GM19395 (cell line): Measurements from ENCODE around the gene SF3B2.
A peak's percentile ranks its signal among the peaks of the same experiment; 100 is the strongest.
"Not testable (repeated sequence)": the region's sequence is repeated elsewhere in the genome, so short reads cannot be mapped to it uniquely, and the experiment has no call there.

Experiments used
- ATAC-seq: cut with Tn5 transposase; IDR thresholded peaks from one replicate; pipeline ENCODE4 v1.9.1; 2021; ENCODE audit warnings: mild to moderate bottlenecking, moderate library complexity; ENCODE audit not compliant: unreplicated experiment

SF3B2 gene, protein sequence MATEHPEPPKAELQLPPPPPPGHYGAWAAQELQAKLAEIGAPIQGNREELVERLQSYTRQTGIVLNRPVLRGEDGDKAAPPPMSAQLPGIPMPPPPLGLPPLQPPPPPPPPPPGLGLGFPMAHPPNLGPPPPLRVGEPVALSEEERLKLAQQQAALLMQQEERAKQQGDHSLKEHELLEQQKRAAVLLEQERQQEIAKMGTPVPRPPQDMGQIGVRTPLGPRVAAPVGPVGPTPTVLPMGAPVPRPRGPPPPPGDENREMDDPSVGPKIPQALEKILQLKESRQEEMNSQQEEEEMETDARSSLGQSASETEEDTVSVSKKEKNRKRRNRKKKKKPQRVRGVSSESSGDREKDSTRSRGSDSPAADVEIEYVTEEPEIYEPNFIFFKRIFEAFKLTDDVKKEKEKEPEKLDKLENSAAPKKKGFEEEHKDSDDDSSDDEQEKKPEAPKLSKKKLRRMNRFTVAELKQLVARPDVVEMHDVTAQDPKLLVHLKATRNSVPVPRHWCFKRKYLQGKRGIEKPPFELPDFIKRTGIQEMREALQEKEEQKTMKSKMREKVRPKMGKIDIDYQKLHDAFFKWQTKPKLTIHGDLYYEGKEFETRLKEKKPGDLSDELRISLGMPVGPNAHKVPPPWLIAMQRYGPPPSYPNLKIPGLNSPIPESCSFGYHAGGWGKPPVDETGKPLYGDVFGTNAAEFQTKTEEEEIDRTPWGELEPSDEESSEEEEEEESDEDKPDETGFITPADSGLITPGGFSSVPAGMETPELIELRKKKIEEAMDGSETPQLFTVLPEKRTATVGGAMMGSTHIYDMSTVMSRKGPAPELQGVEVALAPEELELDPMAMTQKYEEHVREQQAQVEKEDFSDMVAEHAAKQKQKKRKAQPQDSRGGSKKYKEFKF

DNA sequence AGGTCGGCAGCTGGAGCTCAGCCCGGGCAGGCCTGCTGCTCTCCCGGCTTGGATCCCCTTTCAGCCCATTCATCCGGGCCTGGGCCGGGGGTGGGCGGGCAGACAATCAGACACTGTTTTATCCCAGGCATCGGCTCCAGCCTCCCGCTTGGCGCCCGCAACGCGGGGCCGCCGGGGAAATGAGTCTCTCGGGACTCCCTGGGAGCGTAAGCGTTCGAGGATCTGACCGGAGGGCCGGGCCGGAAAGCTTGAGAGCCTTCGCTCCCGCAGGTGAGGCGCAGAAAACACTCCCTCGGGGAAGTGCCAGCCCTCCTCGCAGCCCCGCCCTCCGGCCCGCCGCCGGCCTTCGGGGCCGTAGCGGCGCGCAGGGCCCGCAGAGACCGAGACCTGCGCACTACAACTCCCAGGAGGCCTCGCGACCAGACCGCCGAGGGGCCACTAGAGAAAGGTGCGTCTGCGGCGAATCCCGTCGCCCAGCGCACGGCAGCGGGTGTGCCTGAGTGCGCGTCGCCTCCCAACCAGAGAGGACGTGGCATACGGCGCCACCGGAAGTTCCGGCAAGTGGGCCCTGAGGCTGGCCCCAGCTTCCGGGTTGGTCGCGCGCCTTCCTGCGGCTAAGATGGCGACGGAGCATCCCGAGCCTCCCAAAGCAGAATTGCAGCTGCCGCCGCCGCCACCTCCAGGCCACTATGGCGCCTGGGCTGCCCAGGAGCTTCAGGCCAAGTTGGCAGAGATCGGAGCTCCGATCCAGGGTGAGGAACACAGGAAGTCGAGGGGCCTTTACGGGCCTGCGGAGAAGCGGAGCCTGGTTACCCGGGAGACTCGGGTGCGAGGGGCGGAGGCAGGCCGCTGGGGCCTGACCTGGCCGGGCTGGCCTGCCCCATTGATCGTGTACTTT is at the start of gene SF3B2:
Gene SF3B2 (plus strand): TSS at position 599 of the 898 bp plus-strand sequence. CDS start 21 bp downstream, at position 620.
- peak; percentile 96 for ATAC-seq

DNA sequence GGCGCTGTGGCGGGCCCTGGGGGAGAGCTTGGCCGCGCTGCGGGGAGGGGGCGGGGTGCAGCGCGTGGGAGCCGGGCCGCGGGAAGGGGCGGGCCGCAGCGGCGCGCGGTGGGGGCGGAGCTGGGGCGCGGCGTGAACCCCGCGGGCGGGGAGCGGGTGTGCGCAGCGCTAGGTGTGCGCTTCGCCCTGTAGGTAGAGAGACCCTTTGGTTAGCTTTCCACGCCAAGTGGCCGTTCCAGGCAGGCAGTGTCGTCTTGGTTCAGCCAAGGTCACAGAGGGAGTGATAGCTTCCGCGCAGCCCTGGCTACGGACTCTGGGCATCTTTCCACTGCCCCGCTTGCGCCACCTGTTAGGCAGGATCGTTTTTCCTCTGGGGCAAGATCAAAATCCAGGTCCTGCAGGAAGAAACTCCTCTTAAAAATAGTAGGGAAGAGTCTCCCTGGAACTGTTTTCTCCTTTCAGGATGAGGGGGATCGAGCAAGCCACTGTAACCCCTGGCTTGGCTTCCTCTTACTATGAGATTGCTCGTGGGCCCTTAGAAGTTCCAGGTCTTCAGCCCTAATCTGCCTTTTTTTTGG is 49.4 kb upstream of the SF3B2 start:
- ATAC-seq, result peak; percentile 43

DNA sequence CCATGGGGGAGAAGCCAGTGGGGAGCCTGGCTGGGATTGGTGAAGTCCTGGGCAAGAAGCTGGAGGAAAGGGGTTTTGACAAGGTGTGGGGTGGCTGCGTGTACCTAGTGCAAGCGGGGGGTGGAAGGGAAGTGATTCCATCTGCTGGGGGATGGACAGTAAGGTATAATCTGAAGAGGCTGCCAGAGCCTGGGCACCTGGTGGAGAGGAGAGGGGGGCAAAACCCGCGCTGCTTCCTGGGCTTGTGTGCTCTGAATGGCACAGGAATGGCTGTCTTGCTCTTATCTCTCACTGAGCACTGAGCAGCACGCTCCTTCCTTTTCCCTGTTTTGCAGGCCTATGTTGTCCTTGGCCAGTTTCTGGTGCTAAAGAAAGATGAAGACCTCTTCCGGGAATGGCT is 48.9 kb upstream of the SF3B2 start:
- no peak for ATAC-seq

DNA sequence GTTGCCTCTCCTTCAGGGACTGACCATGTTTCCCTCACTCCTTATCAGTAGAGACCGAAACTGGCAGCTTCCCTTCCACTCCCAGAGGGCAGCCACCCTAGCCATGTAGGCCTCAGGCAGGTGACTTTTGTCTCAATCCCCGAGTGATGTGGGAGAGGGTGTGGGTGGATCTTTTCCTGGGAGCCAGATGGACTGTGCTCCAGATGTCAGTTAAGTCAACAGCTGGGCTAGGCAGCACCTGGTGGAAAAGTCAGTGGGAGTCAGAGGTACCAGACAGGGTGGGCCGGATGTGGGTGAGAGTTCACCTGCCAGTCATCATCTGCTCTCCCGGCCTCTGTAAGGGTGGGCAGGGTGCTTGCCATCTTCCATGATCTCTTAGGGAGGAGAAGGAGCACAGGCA is 48.0 kb upstream of the SF3B2 start:
- no peak for ATAC-seq

DNA sequence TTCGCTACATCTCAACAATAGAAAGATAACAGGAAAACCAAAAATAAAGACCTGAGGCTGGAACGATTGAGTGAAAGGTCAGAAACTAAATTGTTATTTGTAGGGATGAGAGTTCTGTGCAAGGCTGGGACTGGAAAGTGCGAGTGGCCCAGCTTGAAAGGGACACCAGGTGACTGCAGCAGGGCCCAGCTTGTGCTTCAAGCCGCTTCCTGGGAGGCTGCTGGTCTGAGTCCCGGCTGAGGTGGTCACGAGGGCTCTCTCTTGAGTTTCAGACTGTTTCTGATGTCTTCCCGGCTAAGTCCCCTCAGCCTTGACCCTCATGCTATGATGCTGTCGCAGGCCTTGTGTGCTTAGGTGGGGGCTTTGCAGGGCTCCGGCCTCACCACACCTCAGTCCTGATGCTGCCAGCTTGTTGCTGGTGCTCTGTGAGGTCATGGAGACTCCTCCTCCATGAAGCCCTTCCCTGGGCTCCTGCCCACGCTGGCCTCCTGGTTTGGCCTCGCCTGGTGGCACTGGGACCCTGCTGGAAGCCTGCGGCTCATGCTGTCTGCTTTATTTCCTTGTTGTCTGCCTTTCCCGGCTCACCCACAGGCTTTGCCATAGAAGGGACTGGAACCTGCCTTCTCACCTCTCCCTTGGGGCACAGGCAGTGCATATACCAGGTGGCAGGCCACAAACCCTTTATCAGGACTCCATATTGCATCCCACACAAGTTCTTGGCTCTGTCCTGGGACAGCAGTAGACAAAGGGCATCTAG is 45.9 kb upstream of the SF3B2 start:
- no peak for ATAC-seq

DNA sequence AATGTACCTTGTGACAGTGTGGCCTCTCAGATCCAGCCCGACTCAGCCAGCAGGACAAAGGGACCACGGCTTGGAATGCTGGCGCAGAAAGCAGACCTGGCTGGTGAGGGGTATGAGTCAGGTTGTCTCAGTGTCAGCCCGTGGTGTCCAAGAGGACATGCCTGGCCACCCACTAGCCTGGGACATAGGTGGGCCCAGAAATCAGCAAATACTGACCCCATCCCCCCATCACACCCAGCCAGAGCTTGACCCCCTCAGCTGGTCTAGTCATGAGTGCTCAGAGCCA is 45.3 kb upstream of the SF3B2 start:
- ATAC-seq, result no peak

DNA sequence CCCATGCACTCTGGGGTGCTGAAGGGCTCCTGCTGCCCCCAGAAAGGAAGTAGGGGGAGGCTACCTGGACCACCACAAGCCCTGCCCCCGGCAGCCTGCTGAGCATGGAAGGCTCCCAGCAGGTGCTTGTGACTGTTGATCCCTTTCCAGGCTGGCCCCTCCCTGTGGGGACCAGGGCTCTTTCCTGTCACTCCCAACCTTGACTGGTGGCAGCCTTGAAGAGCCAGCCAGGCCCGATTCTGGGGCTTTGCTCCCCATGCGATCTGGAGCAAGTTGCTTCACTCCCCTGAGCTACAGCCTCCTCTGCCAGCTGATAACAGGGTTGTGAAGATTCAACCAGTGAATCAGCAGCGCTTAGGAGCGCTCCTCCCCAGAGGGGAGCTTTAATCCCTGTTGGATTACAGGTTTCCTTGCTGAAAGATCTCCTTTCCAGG is 44.9 kb upstream of the SF3B2 start:
- no peak for ATAC-seq

DNA sequence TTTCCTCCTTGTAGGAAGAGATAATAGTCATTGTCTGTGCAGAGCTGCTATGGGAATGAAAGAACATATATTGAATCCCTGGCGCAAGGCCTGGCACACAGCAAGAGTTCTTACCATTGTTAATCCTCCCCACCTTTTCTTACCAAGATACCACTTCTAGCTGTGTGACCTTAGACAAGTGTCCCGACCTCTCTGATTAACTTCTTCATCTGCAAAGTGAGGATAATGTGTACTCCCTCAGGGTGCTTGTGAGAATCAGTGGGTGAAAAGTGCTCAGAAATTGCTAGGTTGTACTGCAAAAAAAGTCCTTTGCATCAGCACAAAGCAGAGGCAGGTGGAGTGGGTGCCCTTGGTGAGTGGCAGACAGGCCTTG is 44.1 kb upstream of the SF3B2 start:
- no peak for ATAC-seq

DNA sequence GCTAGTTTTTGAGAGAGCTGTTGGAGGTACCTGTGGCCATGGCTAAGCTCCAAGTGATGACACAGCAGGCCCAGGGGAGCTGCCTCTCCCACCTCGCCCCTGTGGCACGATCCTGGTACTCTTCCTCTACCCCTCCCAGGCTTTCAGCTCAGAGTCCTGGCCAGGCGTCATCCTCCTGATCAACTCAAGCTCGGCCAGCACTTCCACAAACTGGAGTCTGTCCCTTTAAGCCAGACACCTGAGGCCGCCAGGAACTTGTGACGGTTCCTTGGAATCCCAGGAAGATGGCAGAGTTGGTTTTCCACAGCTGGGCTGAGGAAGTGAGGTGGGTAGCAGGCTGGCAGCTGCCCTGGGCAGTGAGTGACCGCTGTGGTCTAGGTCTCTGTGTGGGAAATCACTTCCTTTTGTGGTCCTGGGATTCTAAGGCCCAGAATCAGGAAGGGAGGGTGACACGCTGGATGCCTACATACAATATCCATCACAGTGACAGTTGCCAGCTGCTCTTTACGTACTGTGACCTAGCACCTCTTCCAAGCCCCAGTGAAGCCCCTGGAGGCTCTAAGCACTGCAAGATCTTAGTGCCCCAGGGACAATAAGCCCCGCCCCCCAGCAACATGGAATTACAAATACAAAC is 43.6 kb upstream of the SF3B2 start:
- no peak for ATAC-seq

DNA sequence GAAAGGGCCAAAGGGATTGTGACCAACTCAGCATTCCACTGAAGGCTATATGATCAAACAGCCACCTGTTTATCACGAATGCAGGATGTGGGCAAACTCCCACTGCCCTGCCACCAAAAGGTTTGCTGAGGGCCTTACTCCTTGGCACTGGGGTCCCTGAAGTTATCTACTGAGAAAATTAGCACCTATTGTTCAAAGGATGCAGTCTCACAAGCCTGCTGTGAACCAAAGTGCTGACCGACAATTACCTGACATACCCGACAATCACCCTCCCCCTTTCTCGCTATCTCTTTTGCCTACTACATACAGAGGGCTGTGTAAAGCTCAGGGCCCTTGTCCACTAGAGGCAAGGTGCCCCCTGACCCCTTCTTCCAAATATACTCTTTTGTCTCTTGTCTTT is 42.1 kb upstream of the SF3B2 start:
- ATAC-seq, result not testable (repeated sequence)

DNA sequence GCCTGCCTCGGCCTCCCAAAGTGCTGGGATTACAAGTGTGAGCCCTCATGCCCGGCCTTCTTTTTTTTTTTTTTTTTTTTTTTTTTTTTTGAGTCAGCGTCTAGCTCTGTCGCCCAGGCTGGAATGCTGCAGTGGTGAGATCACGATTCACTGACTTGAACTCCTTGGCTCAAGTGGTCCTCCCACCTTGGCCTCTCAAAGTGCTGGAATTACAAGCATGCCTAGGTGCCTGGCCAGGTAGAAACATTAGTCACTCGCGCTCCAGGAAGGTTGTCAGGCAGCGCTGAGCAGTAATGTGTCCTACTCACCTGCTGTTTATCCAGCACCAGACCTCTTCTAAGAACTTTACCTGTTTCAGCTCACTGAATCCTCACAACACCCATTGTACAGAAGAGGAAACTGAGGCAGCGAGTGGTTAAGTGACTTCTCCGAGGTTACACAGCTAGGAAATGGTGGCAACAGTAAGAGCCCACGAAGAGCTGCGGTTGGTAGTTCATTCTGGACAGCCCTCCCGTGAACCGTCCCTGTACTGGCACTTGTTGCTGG is 40.9 kb upstream of the SF3B2 start:
- ATAC-seq, result no peak

DNA sequence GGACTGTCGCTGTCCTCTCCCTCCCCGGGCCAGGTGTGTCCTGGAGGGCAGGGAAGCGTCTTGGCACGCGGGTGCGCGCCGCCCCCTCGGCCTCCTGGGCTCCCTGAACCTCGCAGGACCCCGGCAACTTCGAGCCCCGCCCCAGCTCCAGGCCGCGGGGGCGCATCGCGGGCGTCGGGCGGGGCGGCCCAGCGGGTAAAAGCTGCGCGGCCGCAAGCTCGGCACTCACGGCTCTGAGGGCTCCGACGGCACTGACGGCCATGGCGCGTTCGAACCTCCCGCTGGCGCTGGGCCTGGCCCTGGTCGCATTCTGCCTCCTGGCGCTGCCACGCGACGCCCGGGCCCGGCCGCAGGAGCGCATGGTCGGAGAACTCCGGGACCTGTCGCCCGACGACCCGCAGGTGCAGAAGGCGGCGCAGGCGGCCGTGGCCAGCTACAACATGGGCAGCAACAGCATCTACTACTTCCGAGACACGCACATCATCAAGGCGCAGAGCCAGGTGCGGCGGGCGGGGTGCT is 40.3 kb upstream of the SF3B2 start, which contains the start of gene CST6:
Gene CST6 (plus strand): TSS at position 224 of the 519 bp plus-strand sequence. CDS start 37 bp downstream, at position 261.
- no peak for ATAC-seq

DNA sequence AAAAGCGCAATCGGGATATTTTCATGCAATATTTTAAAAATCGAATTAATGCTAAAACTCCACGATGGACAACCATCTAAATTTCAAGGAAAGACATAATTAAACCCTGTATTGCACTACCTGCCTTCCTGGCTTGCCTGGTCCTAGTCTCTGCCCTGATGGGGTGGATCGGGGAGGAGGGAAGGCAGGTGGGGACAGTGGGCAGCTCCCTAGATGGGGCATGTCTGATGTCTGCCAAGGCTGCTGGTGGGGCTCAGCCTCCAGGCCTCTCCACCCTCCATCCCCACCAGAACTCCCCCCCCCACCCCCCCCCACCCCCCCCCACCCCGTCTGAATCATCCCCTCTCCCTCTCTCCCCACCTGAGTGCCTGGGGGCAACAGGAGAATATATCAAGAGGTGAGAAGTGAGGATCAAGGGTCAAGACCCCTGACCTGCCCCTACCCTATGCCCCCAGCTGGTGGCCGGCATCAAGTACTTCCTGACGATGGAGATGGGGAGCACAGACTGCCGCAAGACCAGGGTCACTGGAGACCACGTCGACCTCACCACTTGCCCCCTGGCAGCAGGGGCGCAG is 39.7 kb upstream of the SF3B2 start:
- ATAC-seq, result no peak

DNA sequence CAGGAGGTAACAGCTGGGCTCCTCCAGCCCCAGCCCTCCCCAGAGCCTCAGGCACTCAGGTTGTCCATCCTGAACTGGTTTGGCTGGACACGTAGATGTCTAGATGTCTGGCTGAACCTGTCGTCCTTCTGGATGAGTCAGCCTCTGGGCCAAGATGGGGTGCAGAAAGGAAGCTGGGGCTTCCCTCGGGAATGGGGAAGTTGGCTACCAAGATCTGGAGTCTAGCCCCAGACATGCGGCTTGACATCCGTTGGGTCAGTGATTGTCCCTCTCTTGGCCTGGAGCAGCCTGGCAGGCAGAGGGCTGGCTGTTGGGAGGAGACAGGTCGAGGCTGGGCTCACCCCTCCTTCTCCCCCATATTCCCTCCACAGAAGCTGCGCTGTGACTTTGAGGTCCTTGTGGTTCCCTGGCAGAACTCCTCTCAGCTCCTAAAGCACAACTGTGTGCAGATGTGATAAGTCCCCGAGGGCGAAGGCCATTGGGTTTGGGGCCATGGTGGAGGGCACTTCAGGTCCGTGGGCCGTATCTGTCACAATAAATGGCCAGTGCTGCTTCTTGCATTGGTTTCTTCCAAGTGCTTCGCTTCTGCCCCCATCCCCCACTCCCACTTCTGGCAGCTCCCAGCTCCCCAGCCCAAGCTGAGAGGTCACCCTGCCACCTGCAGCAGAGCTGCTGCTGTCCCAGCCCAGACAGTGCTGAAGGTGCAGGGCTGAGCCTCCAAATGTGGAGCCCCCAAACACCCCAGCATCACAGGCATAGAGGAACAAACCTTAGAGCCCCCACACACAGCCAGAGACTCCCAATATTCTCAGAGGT is 39.0 kb upstream of the SF3B2 start:
- no peak for ATAC-seq

DNA sequence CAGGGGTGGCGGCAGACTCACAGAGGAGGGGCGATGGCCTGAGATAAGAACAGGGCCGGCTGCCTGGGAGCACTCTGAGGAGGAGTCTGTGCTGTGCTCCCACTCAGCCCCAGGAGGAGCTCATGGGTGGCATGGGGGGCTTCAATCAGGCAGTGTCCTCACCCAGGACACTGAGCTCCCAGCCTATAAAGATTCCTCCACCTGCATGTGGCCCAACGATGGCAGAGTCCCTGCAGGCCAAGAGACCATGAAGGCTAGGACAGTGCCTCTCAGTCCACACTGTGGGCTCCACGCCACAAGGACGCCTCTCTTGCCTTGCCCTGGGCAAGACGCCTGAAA is 38.4 kb upstream of the SF3B2 start:
- no peak for ATAC-seq

DNA sequence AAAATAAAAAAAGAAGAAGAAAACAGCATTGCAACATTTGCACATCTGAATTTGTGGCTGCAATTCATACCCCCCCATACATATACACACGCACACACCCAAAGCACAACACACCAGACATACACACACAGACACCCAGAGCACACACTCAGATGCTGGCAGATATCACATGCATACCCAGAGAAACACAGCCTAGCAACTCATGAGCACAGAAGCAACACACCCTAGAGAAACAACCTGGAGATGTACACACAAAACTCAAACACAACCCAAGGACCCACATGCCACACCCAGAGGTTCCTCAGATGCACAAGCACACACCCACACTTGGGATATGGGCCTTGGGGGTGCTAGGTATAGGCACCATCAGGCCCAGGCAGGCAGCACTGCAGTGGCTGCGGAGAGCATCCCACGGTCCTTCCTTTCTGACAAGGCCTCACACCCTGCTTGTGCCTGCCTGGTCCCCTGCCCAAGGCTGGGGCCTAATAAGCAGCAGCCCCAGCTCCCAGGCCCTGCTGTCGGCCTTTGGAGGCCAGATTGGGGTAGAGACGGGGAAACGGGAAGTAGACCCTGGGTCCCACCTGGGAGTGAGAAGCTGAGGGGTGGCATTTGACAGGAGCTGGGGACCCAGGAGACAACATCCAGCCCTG is 37.2 kb upstream of the SF3B2 start:
- no peak for ATAC-seq

DNA sequence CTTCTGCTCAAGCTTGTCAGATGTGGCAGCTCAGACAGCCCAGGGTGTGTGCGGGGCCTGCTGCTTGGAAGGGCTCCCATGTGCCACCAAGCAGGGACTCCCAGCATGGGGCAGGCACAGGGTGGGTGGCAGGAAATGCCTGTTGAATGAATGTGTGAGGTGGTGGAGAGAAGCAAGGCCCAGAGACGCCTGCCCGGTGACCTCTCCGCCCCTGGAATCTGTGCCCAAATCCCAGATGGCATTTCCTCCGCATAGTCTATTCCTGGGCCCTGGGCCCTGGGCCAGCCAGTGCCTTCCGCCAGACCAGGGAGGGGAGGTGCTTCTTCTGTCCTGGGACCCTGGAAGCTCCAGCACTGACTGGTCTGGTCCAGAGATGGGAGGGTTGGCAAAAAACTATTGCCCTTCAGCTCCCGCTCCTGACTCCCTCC is 36.7 kb upstream of the SF3B2 start:
- no peak for ATAC-seq
